ENCODE data around the gene ARID1A.

GRCh38 chr1:26791148-26791547, 95.3 kb downstream of the ARID1A start:
- TF ChIP-seq EZH2phosphoT487 (IDR thresholded peaks at IDR 0.05; ENCODE audit: insufficient read depth, low read depth) (no peak), EZH2 (IDR thresholded peaks at IDR 0.05; ENCODE audit: insufficient read depth, poor library complexity, severe bottlenecking) (no peak)
